ENCODE results near the gene RGPD4.
"Not testable (repeated sequence)": the region's sequence is repeated elsewhere in the genome, so short reads cannot be mapped to it uniquely, and the experiment has no call there.

RGPD4 gene

GRCh38 chr2:107826749-107827148 is at the start of gene RGPD4:
RGPD4 (plus strand) TSS chr2:107826892; CDS start chr2:107827014, 122 bp downstream.
- H3K4me1 ChIP-seq (ENCODE audit: control insufficient read depth, insufficient read depth, low read length, unreplicated experiment); H3K79me2 ChIP-seq (ENCODE audit: control insufficient read depth, insufficient read depth, low read length, unreplicated experiment); H3K36me3 ChIP-seq (ENCODE audit: insufficient read depth, low read length); H3K27me3 ChIP-seq (ENCODE audit: insufficient read depth, low read length); H2AFZ ChIP-seq (ENCODE audit: low read length, unreplicated experiment); H3K27ac ChIP-seq (ENCODE audit: low read depth, low read length); H3K4me3 ChIP-seq (ENCODE audit: low read depth, low read length): not testable (repeated sequence)

- Histone ChIP-seq H3K4me1 (ENCODE audit: control insufficient read depth, insufficient read depth, low read length, unreplicated experiment) (no peaks in the 10 kb centered on the region), H3K79me2 (ENCODE audit: control insufficient read depth, insufficient read depth, low read length, unreplicated experiment) (no peaks in the 10 kb centered on the region), H2AFZ (ENCODE audit: low read length, unreplicated experiment) (no peak overlapping the region), H3K36me3 (ENCODE audit: insufficient read depth, low read length) (no peaks in the 10 kb centered on the region), H3K4me3 (ENCODE audit: low read depth, low read length) (no peak overlapping the region), H3K27ac (ENCODE audit: low read depth, low read length) (no peak overlapping the region), H3K27me3 (ENCODE audit: insufficient read depth, low read length) (peaks cover 5% of the 10 kb centered on the region; the same call in 1 of the 2 replicates)
These were observed 48.7 kb upstream of the RGPD4 start for GRCh38 chr2:107777974-107778373.

- Histone ChIP-seq H3K27ac (ENCODE audit: low read depth, low read length) (no peak overlapping the region), H2AFZ (ENCODE audit: low read length, unreplicated experiment) (no peak overlapping the region), H3K4me1 (ENCODE audit: control insufficient read depth, insufficient read depth, low read length, unreplicated experiment) (no peaks in the 10 kb centered on the region), H3K36me3 (ENCODE audit: insufficient read depth, low read length) (no peaks in the 10 kb centered on the region), H3K27me3 (ENCODE audit: insufficient read depth, low read length) (no peaks in the 10 kb centered on the region), H3K4me3 (ENCODE audit: low read depth, low read length) (no peak overlapping the region), H3K79me2 (ENCODE audit: control insufficient read depth, insufficient read depth, low read length, unreplicated experiment) (no peaks in the 10 kb centered on the region)
These were observed 40.9 kb upstream of the RGPD4 start for GRCh38 chr2:107785756-107786155.

- Histone ChIP-seq H3K79me2 (ENCODE audit: control insufficient read depth, insufficient read depth, low read length, unreplicated experiment) (no peaks in the 10 kb centered on the region), H3K4me3 (ENCODE audit: low read depth, low read length) (no peak overlapping the region), H3K4me1 (ENCODE audit: control insufficient read depth, insufficient read depth, low read length, unreplicated experiment) (no peaks in the 10 kb centered on the region), H3K27ac (ENCODE audit: low read depth, low read length) (no peak overlapping the region), H3K36me3 (ENCODE audit: insufficient read depth, low read length) (no peaks in the 10 kb centered on the region), H3K27me3 (ENCODE audit: insufficient read depth, low read length) (no peaks in the 10 kb centered on the region), H2AFZ (ENCODE audit: low read length, unreplicated experiment) (no peak overlapping the region)
These were observed 35.9 kb upstream of the RGPD4 start for GRCh38 chr2:107790837-107791236.

GRCh38 chr2:107801498-107801897 is 25.2 kb upstream of the RGPD4 start:
- H3K36me3 ChIP-seq (ENCODE audit: insufficient read depth, low read length), result no peaks in the 10 kb centered on the region
- no peak overlapping the region for H2AFZ ChIP-seq (ENCODE audit: low read length, unreplicated experiment)
- no peaks in the 10 kb centered on the region for H3K79me2 ChIP-seq (ENCODE audit: control insufficient read depth, insufficient read depth, low read length, unreplicated experiment)
- H3K27me3 ChIP-seq (ENCODE audit: insufficient read depth, low read length), result no peaks in the 10 kb centered on the region
- no peak overlapping the region for H3K27ac ChIP-seq (ENCODE audit: low read depth, low read length)
- H3K4me1 ChIP-seq (ENCODE audit: control insufficient read depth, insufficient read depth, low read length, unreplicated experiment), result no peaks in the 10 kb centered on the region
- H3K4me3 ChIP-seq (ENCODE audit: low read depth, low read length), result no peak overlapping the region

- no peak overlapping the region for H3K4me3 ChIP-seq (ENCODE audit: low read depth, low read length)
- H3K79me2 ChIP-seq (ENCODE audit: control insufficient read depth, insufficient read depth, low read length, unreplicated experiment), result no peaks in the 10 kb centered on the region
- no peaks in the 10 kb centered on the region for H3K4me1 ChIP-seq (ENCODE audit: control insufficient read depth, insufficient read depth, low read length, unreplicated experiment)
- H2AFZ ChIP-seq (ENCODE audit: low read length, unreplicated experiment), result no peak overlapping the region
- H3K27ac ChIP-seq (ENCODE audit: low read depth, low read length), result no peak overlapping the region
- no peaks in the 10 kb centered on the region for H3K36me3 ChIP-seq (ENCODE audit: insufficient read depth, low read length)
- no peaks in the 10 kb centered on the region for H3K27me3 ChIP-seq (ENCODE audit: insufficient read depth, low read length)
These were observed 21.8 kb upstream of the RGPD4 start for GRCh38 chr2:107804608-107805498.

GRCh38 chr2:107806901-107807300 is 19.8 kb upstream of the RGPD4 start:
- no peaks in the 10 kb centered on the region for H3K4me1 ChIP-seq (ENCODE audit: control insufficient read depth, insufficient read depth, low read length, unreplicated experiment)
- H3K27ac ChIP-seq (ENCODE audit: low read depth, low read length), result no peak overlapping the region
- H3K36me3 ChIP-seq (ENCODE audit: insufficient read depth, low read length), result no peaks in the 10 kb centered on the region
- H3K27me3 ChIP-seq (ENCODE audit: insufficient read depth, low read length), result no peaks in the 10 kb centered on the region
- H3K79me2 ChIP-seq (ENCODE audit: control insufficient read depth, insufficient read depth, low read length, unreplicated experiment), result no peaks in the 10 kb centered on the region
- no peak overlapping the region for H3K4me3 ChIP-seq (ENCODE audit: low read depth, low read length)
- H2AFZ ChIP-seq (ENCODE audit: low read length, unreplicated experiment), result no peak overlapping the region

- Histone ChIP-seq H3K4me1 (ENCODE audit: control insufficient read depth, insufficient read depth, low read length, unreplicated experiment) (no peaks in the 10 kb centered on the region), H3K4me3 (ENCODE audit: low read depth, low read length) (no peak overlapping the region), H3K36me3 (ENCODE audit: insufficient read depth, low read length) (no peaks in the 10 kb centered on the region), H3K79me2 (ENCODE audit: control insufficient read depth, insufficient read depth, low read length, unreplicated experiment) (no peaks in the 10 kb centered on the region), H3K27ac (ENCODE audit: low read depth, low read length) (no peak overlapping the region), H3K27me3 (ENCODE audit: insufficient read depth, low read length) (no peaks in the 10 kb centered on the region), H2AFZ (ENCODE audit: low read length, unreplicated experiment) (no peak overlapping the region)
These were observed 18.7 kb upstream of the RGPD4 start for GRCh38 chr2:107807988-107808387.

GRCh38 chr2:107808959-107809358 is 17.7 kb upstream of the RGPD4 start:
- H3K4me3 ChIP-seq (ENCODE audit: low read depth, low read length), result no peak overlapping the region
- no peaks in the 10 kb centered on the region for H3K79me2 ChIP-seq (ENCODE audit: control insufficient read depth, insufficient read depth, low read length, unreplicated experiment)
- H3K36me3 ChIP-seq (ENCODE audit: insufficient read depth, low read length), result no peaks in the 10 kb centered on the region
- no peak overlapping the region for H2AFZ ChIP-seq (ENCODE audit: low read length, unreplicated experiment)
- no peaks in the 10 kb centered on the region for H3K4me1 ChIP-seq (ENCODE audit: control insufficient read depth, insufficient read depth, low read length, unreplicated experiment)
- no peaks in the 10 kb centered on the region for H3K27me3 ChIP-seq (ENCODE audit: insufficient read depth, low read length)
- H3K27ac ChIP-seq (ENCODE audit: low read depth, low read length), result no peak overlapping the region

- H3K79me2 ChIP-seq (ENCODE audit: control insufficient read depth, insufficient read depth, low read length, unreplicated experiment), result no peaks in the 10 kb centered on the region
- no peak overlapping the region for H3K4me3 ChIP-seq (ENCODE audit: low read depth, low read length)
- no peaks in the 10 kb centered on the region for H3K4me1 ChIP-seq (ENCODE audit: control insufficient read depth, insufficient read depth, low read length, unreplicated experiment)
- no peaks in the 10 kb centered on the region for H3K27me3 ChIP-seq (ENCODE audit: insufficient read depth, low read length)
- H3K27ac ChIP-seq (ENCODE audit: low read depth, low read length), result no peak overlapping the region
- H3K36me3 ChIP-seq (ENCODE audit: insufficient read depth, low read length), result no peaks in the 10 kb centered on the region
- no peak overlapping the region for H2AFZ ChIP-seq (ENCODE audit: low read length, unreplicated experiment)
These were observed 16.9 kb upstream of the RGPD4 start for GRCh38 chr2:107809835-107810234.

- Histone ChIP-seq H3K79me2 (ENCODE audit: control insufficient read depth, insufficient read depth, low read length, unreplicated experiment) (no peaks in the 10 kb centered on the region), H3K27me3 (ENCODE audit: insufficient read depth, low read length) (no peaks in the 10 kb centered on the region)
These were observed 16.0 kb upstream of the RGPD4 start for GRCh38 chr2:107810734-107811133.

More at GRCh38 chr2:107810734-107811133, 16.0 kb upstream of the RGPD4 start:
- H3K4me1 ChIP-seq (ENCODE audit: control insufficient read depth, insufficient read depth, low read length, unreplicated experiment), result no peaks in the 10 kb centered on the region
- no peak overlapping the region for H3K27ac ChIP-seq (ENCODE audit: low read depth, low read length)
- H3K4me3 ChIP-seq (ENCODE audit: low read depth, low read length), result no peak overlapping the region
- H2AFZ ChIP-seq (ENCODE audit: low read length, unreplicated experiment), result no peak overlapping the region
- H3K36me3 ChIP-seq (ENCODE audit: insufficient read depth, low read length), result no peaks in the 10 kb centered on the region

All from ACC112 (cell line).